PC-3 (cell line): ENCODE results near the gene FOXR1. TPM values are rescaled to one million over a fixed set of nuclear protein-coding genes. Genes with fewer than 3 reads are reported as not detected.

Experiments used
- ATAC-seq: fragments of 200-7000 bp; cut with Tn5 transposase; 2 replicates; pipeline ENCODE4 v1.9.1; 2020; ENCODE audit warnings: mild to moderate bottlenecking, moderate library complexity
- BruUV-seq: library from RNA; stranded (reverse); fragments of 400-500 nt; replicated peaks from 2 replicates; lab custom pipeline; 2021; lab: Mats Ljungman, UMichigan
- CTCF ChIA-PET: fragments of 300-600 bp; sonication (Branson Sonifier 250); formaldehyde crosslinking; loops from one replicate; lab custom pipeline; 2022; ENCODE audit warnings: antibody characterized with exemption; lab: Charles Lee
- POLR2A ChIA-PET: fragments of 300-600 bp; sonication (Branson Sonifier 250); formaldehyde crosslinking; loops from one replicate; lab custom pipeline; 2022; ENCODE audit warnings: antibody characterized with exemption; ENCODE audit not compliant: unreplicated experiment; lab: Charles Lee
- DNase-seq: peaks from one replicate; pipeline ENCODE4 v3.0.0-alpha.2; 2015
- H2AFZ ChIP-seq: fragments of 300-600 bp; sonication (generic); 2 replicates; pipeline ENCODE4 v1.6.0; 2016; ENCODE audit warnings: antibody characterized with exemption, low read length
- H3F3A ChIP-seq: fragments of 300-600 bp; sonication (generic); one replicate; pipeline ENCODE4 v1.6.0; 2017; ENCODE audit warnings: antibody characterized with exemption, low read length, control low read depth, mild to moderate bottlenecking; ENCODE audit not compliant: unreplicated experiment
- H3K27ac ChIP-seq: fragments of 300-600 bp; sonication (generic); 2 replicates; pipeline ENCODE4 v1.5.1; 2016; ENCODE audit warnings: mild to moderate bottlenecking, low read length
- H3K27me3 ChIP-seq: fragments of 300-600 bp; sonication (generic); 2 replicates; pipeline ENCODE4 v1.6.1; 2016; ENCODE audit warnings: low read length, mixed read lengths
- H3K36me3 ChIP-seq: fragments of 300-600 bp; sonication (generic); 2 replicates; pipeline ENCODE4 v1.6.1; 2016; ENCODE audit warnings: low read depth, mixed run types, low read length, mixed read lengths
- H3K4me1 ChIP-seq: fragments of 300-600 bp; sonication (generic); 2 replicates; pipeline ENCODE4 v1.5.1; 2016; ENCODE audit warnings: low read length; ENCODE audit not compliant: insufficient read depth
- H3K4me2 ChIP-seq: fragments of 300-600 bp; sonication (generic); 2 replicates; pipeline ENCODE4 v1.6.0; 2016; ENCODE audit warnings: low read length
- H3K4me3 ChIP-seq: fragments of 300-600 bp; sonication (generic); 2 replicates; pipeline ENCODE4 v1.5.1; 2016; ENCODE audit warnings: mild to moderate bottlenecking, low read length, mixed read lengths
- H3K79me2 ChIP-seq: fragments of 300-600 bp; sonication (generic); 2 replicates; pipeline ENCODE4 v1.6.1; 2017; ENCODE audit warnings: low read length, mixed read lengths
- H3K9ac ChIP-seq: fragments of 300-600 bp; sonication (generic); 2 replicates; pipeline ENCODE4 v1.6.0; 2016; ENCODE audit warnings: mild to moderate bottlenecking, low read length
- H3K9me2 ChIP-seq: fragments of 300-600 bp; sonication (generic); replicated peaks from 2 replicates; pipeline ENCODE4 v1.6.1; 2016; ENCODE audit warnings: mixed run types, low read length, mixed read lengths
- H3K9me3 ChIP-seq: fragments of 300-600 bp; sonication (generic); 2 replicates; pipeline ENCODE4 v1.6.1; 2016; ENCODE audit warnings: low read length, mixed read lengths
- H4K20me1 ChIP-seq: fragments of 300-600 bp; sonication (generic); 2 replicates; pipeline ENCODE4 v1.6.1; 2016; ENCODE audit warnings: low read length, mixed read lengths
- CTCF ChIP-seq: fragments of 300-600 bp; sonication (generic); conservative IDR thresholded peaks from 2 replicates; pipeline ENCODE4 v1.5.1; 2017; ENCODE audit warnings: antibody characterized with exemption, low read depth, mild to moderate bottlenecking, low read length
- EZH2 ChIP-seq: fragments of 300-600 bp; sonication (generic); IDR thresholded peaks from one replicate; pipeline ENCODE4 v1.6.1; 2017; ENCODE audit warnings: antibody characterized with exemption, mild to moderate bottlenecking, low read length; ENCODE audit not compliant: unreplicated experiment
- EZH2phosphoT487 ChIP-seq: fragments of 300-600 bp; sonication (generic); IDR thresholded peaks from 2 replicates; pipeline ENCODE4 v1.6.1; 2018; ENCODE audit warnings: mild to moderate bottlenecking, antibody characterized with exemption, low read length, borderline replicate concordance
- intact Hi-C: fragments of 100-400 bp; cut with micrococcal nuclease; formaldehyde crosslinking; loops from 2 replicates; pipeline ENCODE4 v1.9.0; 2023
- total RNA-seq: library from RNA; depleted of rRNA; stranded (reverse); fragments of >200 nt; gene quantifications from 2 replicates; pipeline ENCODE4 v1.2.3, GENCODE V29; 2014

FOXR1 gene
- total RNA-seq, 1 experiment from 2014 or later = not detected

GRCh38 chr11:118938491-118939403, 32.8 kb upstream of the FOXR1 start:
- Histone ChIP-seq H3K9me3 (no peaks in the 10 kb centered on the region), H2AFZ (no peak overlapping the region), H3K79me2 (no peaks in the 10 kb centered on the region), H3K27ac (peak overlapping the region; percentile 75), H3F3A (no peaks in the 10 kb centered on the region), H3K9ac (no peak overlapping the region; the same call in 1 of the 2 replicates), H3K4me2 (peak overlapping the region; percentile 29), H3K27me3 (no peaks in the 10 kb centered on the region), H3K9me2 (no peaks in the 10 kb centered on the region), H3K4me1 (peaks cover 20% of the 10 kb centered on the region), H4K20me1 (no peaks in the 10 kb centered on the region), H3K4me3 (no peak overlapping the region), H3K36me3 (no peaks in the 10 kb centered on the region)
- intact Hi-C loops = no loop called here
- no peak for TF ChIP-seq EZH2
- TF ChIP-seq EZH2phosphoT487 = no peak
- TF ChIP-seq CTCF = no peak
- ChIA-PET POLR2A (no interaction called here), CTCF (no interaction called here)
- ATAC-seq (peak; percentile 90), DNase-seq (peak; percentile 99)
- no TSS peak for BruUV-seq

DNA sequence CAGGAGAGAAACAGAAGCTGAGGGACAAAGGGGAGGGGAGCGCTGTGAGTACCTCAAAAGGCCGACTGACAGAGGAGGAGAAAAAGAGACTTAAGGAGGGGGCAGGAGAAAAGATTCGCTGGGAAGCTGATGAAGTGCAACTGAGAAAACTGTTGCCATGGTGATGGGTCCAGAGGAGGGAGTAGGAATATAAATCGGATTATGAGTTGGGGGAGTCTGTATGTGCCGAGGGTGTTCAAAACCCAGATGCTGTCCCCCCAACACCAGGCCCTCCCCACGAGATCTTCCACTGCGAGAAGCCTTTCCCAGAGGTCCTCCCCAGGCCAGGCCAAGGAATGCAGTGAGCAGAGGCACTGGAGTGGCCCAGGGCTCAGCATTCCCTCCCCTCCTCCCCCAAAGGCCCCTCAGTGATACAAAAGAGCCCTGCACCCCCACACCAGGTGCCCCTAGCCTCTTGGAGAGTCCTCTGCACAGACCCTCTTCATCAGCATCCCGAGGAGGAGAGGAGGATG, 32.1 kb upstream of the FOXR1 start:
- no peaks in the 10 kb centered on the region for H3K79me2 ChIP-seq
- ATAC-seq (no peak), DNase-seq (no peak)
- H3K27ac ChIP-seq = peak overlapping the region; percentile 75
- H3K4me1 ChIP-seq = peaks cover 15% of the 10 kb centered on the region
- no peaks in the 10 kb centered on the region for H3K9me3 ChIP-seq
- H2AFZ ChIP-seq = no peak overlapping the region
- no peak for TF ChIP-seq EZH2
- no peak for TF ChIP-seq CTCF
- no peak for TF ChIP-seq EZH2phosphoT487
- intact Hi-C loops = no loop called here
- H3K36me3 ChIP-seq = no peaks in the 10 kb centered on the region
- no peaks in the 10 kb centered on the region for H3K9me2 ChIP-seq
- BruUV-seq = no TSS peak
- H3K27me3 ChIP-seq = no peaks in the 10 kb centered on the region
- H3F3A ChIP-seq = no peaks in the 10 kb centered on the region
- H3K9ac ChIP-seq = no peak overlapping the region; the same call in 1 of the 2 replicates
- peak overlapping the region; percentile 29 for H3K4me2 ChIP-seq
- no peak overlapping the region for H3K4me3 ChIP-seq
- ChIA-PET POLR2A (no interaction called here), CTCF (no interaction called here)
- no peaks in the 10 kb centered on the region for H4K20me1 ChIP-seq
